Dermis blood vessel endothelial cell (primary cell): ENCODE measurements around the gene PARD6A. TPM values are rescaled to one million over a fixed set of nuclear protein-coding genes. Genes with fewer than 3 reads are reported as not detected.
A peak's percentile ranks its signal among the peaks of the same experiment; 100 is the strongest.
"Not testable (repeated sequence)": the region's sequence is repeated elsewhere in the genome, so short reads cannot be mapped to it uniquely, and the experiment has no call there.

Experiments
- DNase-seq: peaks from one replicate; pipeline ENCODE4 v3.0.0; 2010
- total RNA-seq: library from RNA; depleted of rRNA; stranded (reverse); fragments of >200 nt; gene quantifications from 2 replicates; pipeline ENCODE4 v1.2.3, GENCODE V29; 2014

The PARD6A gene
- total RNA-seq, 1 donor from 2014 or later, result 7.0 TPM

DNA sequence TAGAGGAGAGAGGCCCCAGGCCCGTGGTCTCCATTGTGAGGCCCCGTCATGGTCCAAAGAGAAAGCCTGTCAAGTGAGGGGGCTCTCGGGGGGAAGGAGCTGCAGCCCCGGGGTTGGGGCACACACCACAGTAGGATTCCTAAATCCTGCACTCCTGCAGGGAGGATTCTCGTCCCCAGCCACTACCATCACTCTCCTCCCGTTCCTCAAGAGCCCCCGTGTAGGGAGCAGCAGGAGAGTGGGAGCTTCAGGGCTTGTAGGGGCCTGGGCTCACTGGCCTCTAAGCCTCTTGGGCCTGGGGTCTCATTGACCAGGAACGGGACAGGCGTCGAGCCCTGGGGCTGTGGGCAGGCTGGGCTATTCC is 6.7 kb downstream of the PARD6A start:
- DNase-seq, result no peak

DNA sequence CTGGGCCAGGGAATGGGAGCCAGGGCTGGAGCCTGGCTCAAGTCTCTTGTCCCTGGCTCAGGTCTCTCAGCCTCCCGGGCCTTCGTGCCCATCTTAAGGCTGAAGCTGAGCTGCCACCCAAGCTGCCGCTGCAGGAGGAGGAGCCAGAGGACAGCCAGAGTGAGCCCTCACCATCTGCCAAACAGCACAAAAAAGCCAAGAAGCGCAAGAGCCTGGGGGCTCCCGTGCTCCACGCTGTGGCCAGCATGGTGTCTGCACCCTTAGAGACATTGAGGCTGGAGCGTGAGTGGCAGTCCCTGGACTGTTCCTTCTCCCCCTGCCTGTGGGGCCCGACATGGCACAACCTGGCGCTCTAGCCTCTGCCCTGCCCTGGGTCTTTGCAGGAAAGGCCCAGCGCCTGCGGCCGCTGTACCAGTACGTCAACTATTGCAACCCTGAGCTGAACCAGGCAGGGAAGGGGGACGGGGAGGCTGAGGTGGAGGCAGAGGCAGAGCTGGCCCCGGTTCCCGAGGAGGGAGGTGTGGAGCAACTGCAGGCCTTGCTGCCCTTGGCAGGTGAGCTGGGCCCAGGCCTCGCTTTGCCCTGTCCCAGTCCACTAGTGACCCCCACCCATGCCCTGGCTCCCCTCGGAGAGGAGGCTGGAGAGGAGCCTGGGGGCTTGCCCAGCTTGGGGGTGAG is 7.2 kb downstream of the PARD6A start:
- peak; percentile 97 for DNase-seq

DNA sequence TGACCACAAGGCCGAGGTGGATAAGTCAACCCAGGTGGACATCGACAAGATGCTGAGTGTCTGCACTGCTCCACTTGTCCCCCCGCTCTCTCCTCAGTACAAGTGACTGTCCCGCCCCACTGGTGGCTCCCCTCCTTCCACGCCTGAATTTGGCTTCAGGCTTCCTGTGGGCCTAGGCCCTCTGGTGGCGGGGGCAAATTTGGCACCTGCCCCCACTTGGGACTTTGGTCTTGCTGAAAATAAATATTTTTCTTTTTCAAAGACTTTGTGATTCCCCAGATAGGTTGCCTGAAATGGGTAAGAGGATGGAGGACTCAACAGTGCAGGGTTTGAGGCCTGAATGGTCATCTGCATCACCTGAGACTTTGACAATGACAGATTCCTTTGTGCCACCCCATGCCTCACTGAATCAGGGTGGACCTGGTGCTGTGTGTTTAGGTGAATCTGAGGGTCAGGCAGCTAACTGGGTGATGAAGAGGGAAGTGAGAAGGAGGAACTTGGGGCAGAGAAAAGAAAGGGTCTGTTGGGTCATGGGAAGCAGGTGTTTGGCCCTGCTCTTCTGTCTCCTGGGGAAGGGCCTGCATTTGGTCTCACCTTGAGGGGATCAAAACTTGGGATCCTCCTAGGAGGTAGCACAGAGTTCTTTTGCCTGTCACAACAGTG is 7.9 kb downstream of the PARD6A start:
- DNase-seq, result no peak

DNA sequence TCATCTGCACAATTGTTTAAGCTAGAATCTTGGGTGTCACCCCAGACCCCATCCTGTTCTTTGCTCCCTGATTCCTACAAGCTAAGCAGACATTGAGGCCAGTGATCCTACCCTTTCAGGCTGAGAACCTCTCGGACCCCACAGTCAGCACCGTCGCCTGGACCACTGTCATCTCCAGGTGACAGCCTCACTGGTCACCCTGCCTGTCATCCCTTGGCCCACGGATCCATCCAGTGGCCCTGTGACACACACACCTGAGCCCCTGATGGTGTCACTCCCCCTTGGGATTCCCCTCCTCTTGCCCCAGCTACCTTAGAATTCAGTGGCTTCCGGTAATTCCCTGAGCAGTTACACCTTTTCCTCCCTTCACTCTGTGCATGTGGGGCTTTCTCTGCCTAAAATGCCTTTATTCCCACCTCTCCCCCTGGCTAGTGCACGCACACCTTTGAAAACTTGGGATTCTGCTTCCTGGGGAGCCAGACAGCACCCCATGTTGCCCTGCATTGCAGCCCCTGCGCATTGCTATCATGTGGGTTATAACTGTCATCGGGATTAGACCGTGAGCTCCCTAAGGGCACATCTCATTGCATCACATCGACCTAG is 8.8 kb downstream of the PARD6A start:
- DNase-seq, result no peak

DNA sequence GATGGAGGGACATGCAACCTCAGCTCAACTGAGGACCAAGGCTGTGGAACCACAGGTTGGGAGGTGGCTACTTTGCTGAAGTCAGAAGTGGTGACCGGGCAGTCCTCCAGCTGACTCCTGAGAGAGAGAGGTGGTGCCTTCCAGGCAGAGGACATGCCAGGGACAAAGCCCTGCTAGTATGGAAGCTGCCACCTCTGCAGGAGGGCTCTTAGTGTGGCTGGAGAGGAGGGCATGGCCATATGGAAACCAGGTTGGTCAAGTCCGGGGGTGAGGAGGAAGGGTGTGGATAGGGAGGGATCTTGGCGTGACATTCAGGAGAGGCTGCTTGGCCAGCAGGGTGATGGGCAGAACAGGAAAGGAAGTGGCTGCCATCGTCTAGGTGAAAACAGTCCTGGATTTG is 11.5 kb downstream of the PARD6A start:
- DNase-seq, result no peak

DNA sequence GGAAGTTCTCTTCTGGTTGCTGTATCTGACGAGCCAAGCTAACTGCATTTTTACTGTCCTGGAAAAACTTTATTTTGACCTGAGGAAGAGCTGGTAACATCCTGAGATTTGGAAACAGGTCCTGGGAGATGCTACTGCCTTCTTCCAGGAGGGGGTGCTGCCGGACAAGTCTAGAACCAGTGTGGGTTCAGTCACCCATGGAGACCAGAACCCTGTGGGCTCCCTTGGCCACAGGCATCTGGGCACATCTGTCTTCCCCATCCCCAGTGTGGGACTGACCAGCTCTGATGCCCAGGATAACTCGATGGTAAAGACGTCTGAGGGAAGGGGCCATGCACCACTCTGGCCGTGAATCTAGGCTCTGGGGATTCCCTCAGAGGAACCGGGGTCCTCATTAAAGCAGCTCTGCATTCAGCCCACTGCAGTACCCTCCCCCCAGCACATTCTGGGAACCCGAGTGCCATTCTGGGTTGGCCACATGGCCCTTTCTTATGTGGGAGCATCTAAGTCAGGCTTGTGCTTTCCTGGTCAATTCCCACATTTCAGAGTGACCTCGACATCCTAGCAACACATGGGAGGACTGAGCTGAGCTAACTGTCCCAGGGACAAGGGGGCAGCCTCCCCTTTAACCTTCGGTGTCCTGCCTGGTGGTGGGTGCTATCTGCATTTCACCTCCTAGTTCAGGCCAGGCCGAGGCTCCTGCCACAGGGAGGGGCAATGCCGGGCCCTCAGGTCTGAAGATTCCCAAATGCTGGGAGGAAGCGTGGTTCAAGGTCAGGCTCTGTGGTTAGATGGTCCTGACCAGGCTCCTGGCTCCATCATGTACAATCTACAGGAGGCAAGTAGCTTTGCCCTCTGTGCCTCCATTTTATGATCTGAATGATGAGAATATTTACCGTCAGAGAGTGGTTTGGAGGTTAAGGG is 12.2 kb downstream of the PARD6A start:
- DNase-seq, result peak; percentile 88

DNA sequence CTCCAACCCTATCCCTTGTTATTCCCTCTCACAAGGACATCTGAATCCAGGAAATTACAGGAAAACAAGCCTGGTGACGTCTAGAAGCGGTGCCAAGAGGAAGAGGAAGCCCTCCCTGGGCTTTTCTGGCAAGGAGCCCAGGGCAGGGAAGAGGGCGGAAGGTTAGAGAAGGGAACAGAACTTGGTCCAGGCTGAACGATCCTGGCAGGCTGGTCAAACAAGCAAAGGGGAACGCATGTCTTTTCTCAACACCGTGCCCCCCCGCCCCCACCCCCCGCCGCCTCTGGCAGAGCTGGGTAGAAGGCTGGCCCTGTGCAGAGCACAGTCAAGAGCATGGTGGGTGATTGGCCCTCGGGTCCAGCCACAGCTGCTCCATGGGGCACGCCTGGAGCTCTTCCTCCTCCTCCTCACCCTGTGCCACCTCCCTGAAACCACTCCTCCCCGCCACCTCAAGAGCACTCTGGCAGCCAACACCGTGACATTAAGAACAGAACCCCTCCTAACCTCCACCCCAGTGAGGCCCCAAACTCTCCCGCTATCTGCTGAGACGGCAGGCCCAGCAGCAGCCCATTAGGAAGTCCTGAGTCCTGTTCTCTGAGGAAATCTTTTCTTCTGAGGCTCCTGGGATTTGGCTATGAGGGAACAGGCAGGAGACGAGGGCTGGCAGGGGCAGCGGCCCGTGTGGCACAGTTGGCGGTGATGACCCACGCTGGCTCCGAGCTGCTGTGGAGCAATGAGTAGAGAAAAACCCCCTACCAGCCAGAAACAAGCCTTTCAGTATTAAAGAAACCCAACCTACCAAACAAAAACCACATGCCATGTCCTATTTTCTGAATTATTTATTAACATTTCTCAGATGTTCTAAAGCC is 13.2 kb downstream of the PARD6A start:
- DNase-seq, result peak; percentile 92

DNA sequence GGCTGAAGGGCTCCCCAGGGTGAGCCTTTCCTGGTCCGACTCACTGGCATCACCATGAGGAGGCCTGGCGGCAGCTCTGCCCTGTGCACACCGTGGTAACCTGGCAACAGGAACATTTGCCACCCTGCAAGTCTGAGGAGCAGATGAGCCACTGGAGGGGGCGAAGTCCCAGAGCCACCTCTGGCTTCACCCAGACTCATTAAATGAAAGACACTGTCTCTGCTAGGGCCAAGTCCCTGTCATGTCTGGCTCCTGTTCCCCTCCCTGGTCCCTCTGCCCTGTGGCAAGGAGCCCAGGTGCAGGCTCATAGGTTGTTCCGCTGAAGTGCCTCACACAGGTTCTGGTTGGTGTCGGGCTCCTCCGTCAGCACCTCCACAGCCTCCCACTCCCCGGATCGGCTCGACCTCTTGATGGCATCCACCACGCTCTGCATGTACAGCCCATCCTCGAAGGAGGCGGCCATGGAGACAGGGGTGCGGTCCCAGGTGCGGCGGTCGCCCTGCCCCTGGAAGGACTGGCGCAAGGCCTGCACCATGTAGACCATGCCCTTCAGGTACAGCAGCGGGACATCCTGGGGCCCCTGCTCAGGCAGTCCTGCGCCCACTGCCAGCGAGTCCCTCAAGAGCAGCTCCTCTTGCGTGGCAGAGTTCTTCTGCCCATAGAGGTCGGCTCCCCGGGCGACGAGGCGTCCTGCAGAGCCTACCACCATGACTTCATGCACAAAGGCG is 14.3 kb downstream of the PARD6A start:
- DNase-seq, result no peak

DNA sequence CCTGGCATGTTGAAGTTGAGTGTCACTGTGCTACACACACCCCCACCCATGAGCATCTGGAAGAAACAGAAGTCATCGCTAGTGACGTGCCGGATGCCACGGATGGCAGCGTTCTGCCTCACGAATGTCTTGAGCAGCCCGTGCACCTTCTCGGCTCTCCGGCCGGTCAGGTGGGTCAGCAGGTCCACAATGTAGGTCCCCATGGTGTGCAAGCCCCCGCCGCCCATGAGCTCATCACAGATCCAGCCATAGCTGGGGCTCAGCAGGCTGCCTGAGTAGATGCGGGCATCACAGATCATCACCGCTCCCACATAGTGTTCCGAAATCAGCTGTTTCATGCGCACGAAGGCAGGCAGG is 14.8 kb downstream of the PARD6A start:
- DNase-seq, result no peak

DNA sequence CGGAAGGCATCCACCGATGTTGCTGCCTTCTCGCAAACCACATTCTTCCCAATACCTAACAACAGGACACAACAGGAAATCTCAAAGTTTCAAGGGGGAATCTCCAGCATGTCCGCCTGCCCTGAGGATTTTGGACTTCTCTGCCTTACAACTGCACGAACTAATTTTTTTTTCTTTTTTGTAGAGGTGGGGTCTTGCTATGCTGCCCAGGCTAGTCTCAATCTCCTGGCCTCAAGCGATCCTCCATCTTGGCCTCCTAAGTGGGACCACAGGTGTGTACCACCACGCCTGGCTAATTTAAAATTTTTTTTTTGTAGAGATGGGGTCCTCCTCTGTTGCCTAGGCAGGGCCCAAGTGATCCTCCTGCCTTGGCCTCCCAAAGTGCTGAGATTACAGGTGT is 15.2 kb downstream of the PARD6A start:
- no peak for DNase-seq

DNA sequence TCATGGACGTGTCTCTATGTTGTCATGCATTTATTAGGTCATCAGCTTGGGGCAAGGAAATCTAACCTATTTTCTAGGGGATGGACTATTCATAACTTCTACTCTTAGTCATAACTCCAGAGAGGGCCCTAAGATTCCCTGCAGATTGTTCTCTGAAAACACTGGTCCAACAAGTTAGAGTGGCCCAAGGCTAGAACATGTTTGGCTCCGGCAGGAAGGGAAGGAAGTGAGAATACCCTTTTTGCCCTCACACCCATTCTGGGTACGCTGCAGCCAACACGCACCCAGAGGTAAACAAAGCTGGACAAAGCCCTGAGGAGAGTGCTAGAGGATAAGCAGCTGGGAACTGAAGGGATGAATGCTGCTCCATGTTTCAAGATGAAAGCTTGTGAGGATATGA is 15.8 kb downstream of the PARD6A start:
- DNase-seq, result peak; percentile 74

DNA sequence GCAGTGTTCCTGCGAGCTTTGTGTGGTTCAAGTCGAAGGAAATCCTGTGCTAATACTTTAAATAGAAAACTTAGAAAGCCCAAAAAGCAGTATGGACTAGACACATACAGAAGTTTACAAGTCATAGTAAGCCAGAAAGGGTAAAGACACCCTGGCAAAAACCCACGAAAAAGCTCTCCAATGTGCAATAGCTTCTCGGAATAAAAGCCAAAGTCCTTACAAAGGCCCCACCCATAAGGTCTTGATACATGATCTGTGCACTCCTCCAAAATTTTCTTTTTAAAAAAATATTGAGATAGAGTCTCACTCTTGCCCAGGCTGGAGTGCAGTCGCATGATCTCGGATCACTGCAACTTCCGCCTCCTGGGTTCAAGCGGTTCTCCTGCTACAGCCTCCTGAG is 16.2 kb downstream of the PARD6A start:
- DNase-seq, result no peak

DNA sequence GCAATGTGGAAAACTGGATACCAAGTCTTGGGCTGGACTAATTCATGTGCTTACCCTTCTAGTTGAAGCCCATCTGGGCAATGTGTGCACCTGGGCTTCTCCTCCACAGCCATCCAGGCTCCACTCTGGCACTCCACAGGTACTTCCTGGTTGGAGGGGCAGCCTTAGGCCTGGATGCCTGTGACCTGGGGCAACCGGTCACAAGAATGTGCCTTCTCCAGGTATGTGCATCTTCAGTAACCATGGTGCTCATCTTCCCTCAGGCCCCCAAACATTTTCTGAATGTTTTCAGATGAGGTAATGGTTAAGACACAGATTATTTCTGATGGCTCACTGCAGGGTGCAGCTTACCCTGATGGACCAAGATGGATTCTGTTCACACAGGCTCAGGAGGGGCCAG is 17.0 kb downstream of the PARD6A start:
- DNase-seq, result no peak

DNA sequence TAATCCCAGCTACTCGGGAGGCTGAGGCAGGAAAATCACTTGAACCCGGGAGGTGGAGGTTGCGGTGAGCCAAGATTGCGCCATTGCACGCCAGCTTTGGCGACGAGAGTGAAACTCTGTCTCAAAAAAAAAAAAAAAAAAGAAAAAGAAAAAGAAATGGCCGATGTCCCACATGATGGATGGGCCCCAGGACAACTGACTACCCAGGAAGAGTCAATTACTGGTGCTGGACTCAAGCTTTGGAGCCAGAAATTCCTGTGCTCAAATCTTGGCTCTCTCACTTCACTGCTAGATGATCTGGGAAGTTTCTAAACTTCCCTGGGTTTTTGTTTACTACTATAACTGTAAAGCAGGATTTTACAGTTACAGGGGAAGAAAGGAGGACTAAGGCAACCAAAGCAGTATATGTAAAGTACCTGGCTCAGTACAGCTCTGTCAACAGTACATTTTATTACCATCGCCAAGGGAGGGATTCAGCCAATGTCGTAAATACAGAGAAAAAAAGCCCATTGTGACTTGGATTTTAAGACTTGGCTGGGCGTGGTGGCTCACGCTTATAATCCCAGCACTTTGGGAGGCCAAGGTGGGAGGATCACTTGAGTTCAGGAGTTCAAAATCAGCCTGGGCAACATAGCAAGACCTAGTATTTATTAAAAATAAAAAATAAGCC is 17.7 kb downstream of the PARD6A start:
- no peak for DNase-seq

DNA sequence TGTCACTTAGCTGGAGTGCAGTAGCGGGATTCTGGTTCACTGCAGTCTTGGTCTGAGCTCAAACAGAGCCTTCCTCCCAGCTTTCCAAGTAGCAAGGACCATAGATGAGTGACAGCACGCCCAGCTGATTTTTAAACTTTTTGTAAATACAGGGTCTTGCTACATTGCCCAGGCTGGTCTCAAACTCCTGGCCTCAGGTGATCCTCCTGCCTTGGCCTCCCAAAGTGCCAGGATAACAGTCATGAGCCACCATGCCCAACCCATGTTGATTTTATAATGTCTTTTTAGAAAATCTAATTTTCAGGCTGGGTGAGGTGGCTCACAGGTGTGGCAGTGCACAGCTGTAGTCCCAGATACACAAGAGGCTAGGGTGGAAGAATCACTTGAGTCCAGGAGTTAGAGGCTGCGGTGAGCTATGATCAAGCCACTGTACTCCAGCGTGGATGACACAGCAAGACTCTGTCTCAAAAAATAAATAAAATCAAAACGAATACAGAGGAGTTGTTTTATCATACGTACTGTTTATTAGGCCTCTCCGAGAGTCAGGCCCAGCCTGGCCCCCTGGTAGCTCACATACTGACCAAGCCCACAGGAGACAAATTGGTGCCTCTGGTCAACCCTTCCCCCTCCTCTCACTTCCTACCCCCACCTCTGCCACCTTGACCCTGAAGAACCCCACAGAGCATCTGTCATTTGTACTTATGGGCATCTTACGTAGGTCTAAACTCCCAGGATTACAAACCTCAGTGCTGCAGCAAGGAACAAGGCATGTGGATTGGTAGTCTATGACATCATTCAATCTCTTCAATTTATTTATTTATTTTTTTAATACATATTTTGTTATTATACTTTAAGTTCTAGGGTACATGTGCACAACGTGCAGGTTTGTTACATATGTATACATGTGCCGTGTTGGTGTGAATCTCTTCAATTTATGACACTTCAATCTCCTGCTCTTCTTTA is 19.5 kb downstream of the PARD6A start:
- DNase-seq, result no peak

DNA sequence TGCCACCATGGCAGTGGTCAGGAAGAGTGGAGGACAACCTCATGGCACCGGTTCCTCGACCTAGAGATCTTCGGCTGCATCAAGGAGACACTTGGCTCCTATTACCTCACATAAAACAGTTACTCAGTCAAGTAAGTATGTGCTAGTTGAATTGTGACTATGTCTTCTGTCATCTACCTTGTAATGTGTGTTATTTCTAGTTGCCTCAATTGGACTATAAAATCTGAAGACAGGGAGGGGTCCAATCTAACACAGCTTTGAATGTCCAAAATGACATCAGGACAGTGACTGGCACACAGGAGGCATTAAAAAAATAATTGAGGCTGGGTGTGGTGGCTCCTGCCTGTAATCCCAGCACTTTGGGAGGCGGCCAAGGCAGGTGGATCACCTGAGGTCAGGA is 23.0 kb downstream of the PARD6A start:
- no peak for DNase-seq

DNA sequence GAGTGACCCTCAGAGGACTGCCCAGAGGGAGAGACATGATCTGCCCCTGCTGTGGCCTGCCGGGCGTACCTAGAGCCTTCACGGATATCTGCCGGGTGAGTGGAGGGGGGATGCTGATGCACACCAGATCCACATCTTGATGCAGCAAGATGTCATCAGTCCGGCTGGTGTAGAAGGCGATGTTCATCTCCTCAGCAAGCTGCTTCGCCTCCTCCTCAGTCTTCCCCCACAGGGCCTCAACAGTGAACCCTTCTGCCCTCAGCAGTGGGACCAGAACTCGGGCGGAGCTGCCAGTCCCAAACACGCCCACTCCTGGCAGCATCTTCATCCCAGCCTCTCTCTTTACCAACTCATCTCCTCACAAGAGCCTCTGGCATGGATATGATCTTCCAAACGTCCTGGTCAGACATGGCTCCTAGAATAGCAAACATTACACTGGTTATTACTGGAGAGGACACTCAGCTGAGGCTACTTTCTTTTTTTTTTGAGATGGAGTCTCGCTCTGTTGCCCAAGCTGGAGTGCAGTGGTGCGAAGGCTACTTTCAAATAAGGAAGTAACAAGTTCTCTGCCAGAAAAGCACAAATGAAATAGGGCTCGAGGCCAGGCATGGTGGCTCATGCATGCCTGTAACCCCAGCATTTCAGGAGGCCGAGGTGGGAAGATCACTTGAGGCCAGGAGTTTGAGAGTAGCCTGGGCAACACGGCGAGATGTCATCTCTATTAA is 24.8 kb downstream of the PARD6A start:
- DNase-seq, result no peak

DNA sequence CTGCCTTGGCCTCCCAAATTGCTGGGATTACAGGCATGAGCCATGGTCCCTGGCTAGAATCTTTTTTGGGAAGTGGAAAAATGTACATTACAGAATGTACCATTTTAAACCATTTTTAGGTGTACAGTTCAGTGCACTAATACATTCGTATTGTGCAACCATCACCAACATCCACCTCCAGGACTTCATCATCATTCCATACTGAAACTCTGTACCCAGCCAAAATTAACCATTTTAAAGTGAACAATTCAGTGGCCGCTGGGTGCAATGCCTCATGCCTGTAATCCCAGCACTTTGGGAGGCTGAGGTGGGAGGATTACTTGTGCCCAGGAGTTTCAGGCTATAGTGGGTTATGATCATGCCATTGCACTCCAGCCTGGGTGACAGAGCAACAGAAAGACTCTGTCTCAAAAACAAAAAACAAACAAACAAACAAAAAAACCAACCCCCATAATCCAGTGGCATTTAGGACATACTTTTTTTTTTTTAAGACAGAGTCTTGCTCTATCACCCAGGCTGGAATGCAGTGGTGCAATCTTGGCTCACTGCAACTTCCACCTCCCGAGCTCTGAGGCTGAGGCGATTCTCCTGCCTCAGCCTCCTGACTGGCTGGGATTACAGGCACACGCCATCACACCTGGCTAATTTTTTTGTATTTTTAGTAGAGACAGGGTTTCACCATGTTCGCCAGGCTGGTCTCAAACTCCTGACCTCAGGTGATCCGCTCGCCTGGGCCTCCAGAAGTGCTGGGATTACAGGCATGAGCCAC is 32.9 kb downstream of the PARD6A start:
- not testable (repeated sequence) for DNase-seq
